UCSD-AML1 (cell line): ENCODE results near the gene APEH.
"Not testable (repeated sequence)": the region's sequence is repeated elsewhere in the genome, so short reads cannot be mapped to it uniquely, and the experiment has no call there.

ENCODE experiments used
- DNase-seq: peaks from one replicate; lab custom pipeline; 2025; ENCODE audit not compliant: unreplicated experiment; lab: John Stamatoyannopoulos, UW

Gene APEH

DNA sequence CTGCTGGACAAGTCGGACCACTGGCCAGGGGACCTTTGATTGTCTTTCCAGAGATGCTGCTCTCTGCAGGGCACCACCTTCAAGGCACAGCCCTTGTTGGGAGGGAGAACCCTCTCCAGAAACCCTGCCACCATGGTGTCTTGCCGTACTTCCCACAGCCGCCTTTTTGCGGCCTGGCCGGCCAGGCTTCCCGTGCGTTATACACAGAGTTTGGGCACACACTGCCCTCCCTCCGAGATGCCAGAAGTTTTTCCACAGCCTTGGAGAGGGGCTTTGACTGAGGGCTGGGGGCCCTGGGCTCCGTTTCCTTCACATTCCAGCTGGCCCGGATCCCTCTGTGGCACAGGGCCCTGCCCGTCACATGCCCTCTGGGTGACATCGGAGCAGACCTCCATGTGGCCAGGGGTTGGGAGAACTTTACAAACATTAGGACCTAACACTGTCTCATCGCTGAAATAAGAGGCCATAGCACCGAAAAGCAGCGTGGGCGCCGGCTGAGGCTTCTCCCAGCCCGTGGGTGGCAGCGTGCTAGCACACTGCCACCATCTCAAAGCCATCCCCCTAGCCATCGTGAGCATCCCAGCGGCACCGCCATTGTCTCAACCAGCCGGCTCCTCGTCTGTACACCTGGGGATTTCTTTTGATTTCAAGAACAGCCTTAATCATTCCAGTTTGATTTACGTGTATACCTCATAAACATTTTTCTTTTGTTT is 6.3 kb upstream of the APEH start:
- DNase-seq: no peak

DNA sequence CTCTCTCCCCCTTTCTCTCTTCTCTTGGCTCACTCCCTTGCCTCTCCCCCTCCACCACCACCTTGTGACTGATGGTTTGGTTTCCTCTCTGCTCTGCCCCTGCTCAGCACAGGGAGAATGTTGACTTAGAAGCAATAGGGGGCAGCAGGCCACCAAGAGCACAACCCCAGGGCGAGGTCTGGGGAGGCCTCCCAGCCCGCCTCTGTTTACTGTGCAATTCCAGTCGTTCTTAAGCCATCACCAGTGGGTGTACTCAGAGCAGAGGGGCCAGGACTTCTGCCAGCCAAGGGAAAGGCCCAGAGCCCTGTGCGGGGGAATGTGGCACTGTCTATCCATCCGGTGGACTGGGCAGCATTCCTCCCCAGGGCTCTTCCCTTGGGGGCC is 5.7 kb upstream of the APEH start:
- no peak for DNase-seq

DNA sequence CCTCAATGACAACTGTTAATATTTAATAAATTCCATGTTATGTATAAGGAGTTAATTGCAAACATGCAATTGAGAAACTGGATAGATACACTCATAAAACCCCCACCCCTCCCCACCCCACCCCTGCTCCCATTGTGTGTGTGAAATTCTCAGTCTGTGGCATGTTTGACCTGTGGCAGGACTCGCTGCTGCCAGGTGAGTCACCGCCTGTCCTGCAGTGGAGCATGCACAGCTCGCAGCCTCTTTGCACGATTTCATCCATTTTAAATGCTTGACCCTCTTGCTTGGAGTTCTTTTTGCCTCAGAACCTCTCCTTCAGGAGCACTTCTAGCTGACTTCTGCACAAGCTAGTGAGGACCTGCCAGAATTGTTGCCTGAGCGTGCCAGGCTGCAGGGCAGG is 5.3 kb upstream of the APEH start:
- no peak for DNase-seq

DNA sequence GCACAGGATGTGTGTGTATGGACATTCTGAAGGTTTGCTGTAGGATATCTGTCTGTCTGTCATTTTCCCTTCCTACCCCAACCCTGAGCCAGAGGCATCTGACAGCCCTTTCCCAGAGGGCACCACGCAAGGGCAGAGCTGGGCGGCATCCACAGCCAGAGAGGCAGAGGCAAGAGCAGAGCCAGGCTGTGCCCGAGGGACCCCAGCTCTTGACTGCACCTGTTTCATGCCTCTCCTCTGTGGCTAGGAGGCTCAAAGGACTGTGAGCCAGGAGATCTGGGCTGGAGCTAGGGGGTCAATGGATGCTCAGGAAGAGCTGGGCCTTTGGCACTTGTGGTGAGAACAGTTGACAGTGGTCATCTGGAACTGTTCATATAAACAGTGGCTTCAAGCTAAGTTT is 4.8 kb upstream of the APEH start:
- DNase-seq: no peak

DNA sequence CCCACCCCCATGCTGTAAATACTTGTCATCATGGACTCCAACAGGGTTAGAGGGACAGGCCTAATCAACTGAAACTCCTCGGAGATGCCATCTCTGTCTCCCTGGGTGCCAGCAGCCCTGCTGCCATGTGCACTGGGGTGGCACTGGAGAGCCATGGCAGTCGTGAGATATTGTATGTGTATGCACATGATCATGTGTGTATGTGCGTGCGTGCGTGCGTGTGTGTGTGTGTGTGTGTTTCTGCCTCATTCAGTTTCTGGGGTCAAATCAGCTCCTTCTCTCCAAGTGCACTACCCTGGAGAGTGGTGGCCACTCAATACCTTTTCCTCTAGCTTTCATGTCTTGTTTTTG is 3.2 kb upstream of the APEH start:
- DNase-seq: no peak

DNA sequence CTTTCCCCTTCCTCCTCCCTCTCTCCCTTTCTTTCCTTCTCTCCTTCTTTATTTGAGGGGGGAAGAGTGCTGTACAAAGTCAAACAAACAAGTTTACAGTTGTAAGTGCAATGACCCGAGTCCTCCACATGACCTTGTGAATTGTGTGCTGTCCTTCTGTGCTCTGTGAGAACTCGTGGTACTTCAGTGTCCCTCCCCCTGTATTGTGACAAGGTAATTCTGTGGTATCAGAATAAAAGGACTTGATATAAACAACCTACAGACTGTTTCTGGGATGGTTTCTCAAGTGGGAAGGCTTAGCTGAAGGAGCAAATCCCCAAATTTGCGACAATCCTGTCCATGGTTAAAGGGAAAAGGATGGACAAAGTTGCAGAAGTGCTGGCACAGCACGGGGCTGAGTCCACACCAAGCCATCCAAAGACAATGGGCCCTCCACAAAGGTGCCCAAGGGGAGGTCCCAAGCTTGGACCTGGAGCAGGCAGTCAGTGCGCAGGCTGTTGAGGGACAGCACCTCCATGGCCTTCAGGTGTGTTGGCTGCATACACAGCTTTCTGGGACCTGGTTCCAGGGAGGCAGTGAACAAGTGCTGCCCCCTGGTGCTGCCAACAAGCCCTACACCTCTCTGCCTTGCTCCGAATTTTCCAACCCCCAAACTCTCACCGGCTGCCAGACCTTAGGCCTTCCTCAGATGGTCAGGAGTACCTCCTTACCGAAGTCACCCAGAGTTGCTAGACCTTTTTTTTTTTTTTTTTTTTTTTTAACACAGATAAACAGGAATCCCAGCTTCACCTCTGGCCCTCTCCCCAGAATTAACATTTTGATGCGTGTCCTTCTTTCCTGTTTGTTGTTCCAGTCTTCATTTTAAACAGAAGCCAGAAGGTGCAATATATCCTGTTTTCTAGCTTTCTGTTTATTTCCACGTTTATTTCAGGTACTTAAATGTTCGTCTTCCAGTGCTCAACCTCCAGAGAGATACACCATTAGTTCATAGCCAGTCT is 2.6 kb upstream of the APEH start:
- DNase-seq: no peak

DNA sequence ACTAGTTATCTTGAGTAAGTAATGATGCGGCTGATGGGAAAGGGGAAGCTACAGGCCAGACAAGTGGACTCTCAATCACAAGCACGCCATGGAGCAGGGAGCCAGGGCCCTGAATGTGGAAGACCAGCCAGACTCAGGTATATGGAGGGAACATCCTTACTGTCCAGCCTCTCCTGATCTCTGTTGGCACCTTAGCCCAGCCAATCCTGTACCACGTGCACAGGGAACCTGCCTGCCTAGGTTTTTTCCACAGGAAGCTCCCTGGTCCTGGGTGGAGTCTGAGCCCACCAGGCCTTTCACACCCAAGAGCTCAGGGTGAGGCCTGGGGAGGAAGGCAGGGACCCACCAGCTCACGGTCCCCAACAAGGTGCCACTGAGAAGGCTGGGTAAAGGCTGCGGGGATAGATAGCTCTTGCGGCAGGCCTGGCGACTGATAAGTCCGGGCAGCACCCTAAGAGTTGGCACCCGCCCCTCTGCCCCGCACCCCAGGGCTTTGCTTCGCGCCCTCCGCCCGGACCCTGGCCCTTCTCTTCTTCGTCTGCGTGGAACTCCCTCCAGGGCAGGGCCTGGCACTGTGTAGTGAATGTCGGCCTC is 933 bp upstream of the APEH start:
- DNase-seq: no peak

DNA sequence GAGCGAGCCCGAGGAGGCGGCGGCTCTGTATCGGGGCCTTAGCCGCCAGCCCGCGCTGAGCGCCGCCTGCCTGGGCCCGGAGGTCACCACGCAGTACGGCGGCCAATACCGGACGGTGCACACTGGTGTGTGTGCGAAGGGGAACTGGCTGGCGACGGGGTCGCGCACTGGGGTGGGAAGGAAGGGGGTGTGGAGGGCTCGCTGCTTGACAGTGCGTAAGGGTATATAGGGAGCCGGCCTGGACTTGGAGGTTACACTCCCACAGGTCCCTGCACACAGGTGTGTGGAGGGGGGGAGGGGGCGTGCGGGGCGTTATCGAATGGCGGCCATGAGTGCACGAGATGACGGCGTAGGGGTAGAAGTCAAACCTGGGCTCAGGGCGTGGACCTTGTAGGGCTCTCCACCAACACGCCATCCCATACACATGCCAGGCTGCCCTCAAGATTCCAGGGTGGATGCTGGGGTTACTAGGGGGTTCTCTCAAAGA is 389 bp downstream of the APEH start:
- DNase-seq: no peak

DNA sequence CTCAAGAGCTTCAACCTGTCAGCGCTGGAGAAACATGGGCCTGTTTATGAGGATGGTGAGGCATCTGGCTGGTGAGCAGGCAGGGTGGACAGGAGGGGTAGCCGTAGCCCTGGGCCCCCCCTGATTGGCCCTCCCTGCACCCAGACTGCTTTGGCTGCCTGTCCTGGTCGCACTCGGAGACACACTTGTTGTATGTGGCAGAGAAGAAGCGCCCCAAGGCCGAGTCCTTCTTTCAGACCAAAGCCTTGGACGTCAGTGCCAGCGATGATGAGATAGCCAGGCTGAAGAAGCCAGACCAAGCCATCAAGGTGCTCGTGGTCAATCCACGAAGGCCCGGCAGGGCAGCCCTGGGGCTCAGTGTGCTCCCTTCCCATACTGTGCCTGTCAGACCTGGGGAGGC is 1.8 kb downstream of the APEH start:
- DNase-seq: no peak

DNA sequence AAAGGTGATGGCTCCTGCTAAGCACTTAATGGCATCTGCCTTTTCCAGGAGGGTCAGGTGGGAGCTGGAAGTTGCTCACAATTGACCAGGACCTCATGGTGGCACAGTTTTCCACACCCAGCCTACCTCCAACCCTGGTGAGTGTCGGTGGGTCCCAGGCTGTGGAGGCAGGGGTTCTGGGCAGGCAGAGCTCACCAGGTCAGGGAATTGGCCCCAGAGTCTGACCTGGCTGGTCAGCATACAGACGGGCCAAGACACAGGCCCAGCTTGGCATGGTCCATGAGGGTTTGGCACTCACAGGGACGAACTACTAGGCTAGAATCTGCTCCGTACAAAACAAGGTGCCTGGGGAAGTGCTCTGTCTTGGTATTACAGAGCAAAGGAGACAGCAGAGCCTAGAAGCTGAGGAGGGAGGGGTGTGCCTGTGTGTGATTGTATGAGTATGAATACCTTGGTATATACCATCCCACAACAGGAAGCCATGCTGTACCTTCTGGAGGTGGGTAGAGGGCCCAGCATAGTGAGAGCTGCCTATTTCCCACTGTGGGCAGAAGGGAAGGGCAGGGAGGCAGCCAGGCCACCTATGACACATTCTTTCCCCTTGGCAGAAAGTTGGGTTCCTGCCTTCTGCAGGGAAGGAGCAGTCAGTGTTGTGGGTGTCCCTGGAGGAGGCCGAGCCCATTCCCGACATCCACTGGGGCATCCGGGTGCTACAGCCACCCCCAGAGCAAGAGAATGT is 6.5 kb downstream of the APEH start:
- no peak for DNase-seq

DNA sequence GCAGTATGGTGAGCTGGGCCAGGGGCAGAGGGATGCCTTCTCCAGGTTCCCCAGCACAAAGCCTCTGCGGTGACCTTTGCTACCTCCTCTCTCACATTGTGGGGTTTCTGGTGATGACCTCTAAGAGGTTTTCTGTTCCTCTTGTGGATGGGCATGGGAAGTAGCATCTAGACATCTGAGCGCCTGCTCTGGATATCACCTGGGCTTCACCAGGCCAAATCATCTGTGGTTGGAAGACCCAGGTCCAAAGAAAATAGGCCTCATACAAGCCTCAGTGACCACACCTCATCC is 7.0 kb downstream of the APEH start:
- no peak for DNase-seq

DNA sequence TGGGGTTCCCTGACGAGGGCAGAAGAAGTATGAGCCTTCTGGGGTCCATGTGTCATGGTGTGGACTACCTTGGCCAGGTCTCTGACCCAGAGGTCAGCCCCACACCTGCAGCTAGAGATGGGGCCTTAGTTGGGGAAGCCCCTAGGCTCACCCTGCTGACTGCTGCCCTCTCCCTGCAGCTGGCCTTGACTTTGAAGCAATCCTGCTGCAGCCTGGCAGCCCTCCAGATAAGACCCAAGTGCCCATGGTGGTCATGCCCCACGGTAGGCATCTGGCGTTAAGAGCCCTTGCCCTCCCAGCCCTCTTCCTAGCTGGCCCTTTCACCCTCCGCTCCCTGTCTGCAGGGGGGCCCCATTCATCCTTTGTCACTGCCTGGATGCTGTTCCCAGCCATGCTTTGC is 7.4 kb downstream of the APEH start:
- DNase-seq: no peak

DNA sequence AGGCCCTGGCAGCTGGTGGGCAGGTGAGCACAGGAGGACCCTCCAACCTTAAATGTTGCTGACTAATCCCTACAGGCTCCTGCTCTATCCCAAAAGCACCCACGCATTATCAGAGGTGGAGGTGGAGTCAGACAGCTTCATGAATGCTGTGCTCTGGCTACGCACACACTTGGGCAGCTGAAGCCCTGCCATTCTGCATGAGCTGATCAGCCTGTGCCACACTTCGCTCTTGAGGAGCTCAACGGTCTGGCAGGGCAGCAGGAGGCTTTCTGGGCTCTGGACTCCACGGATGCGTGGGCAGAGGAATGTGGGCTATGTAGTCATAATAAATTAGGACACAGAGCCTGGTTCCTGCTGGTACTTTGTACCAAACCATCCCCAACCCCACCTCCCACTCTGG is 9.0 kb downstream of the APEH start:
- DNase-seq: no peak

DNA sequence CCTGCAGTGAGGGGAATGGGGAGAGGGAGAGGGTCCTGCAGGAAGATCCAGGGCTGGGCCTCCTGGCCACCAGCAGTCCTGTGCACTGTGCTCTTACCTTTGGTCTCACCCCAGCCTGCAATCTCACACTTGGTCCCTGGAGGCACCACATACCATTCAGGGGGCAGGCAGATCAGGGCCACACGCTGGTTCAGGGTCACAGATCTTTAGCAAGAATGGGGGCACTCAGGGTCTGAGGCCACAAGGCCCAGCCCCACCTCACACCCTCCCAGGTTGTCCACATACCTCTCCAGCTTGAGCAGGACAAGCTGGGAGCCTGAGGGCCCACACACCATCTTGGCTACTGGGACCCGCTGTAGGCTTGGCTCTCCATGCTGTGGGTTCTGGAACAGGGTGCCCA is 10.3 kb downstream of the APEH start:
- not testable (repeated sequence) for DNase-seq

DNA sequence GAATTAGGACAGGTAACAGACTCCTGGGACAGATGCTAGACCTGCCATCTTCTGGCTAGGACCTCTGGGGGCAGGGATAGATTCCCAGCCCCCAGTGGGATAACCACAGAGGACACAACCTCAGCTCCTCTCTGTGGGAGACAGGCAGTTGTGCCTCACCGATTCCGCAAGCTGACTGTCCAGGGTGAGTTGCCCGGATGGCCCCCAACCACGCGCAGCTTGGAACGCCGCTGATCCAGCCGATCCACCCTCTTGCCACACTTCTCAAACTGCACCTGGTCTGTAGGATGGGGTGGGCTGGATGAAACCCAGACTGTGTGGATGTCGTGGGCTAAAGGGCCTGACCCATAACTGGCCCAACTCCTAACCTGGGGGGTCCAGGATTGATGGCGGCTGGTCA is 11.0 kb downstream of the APEH start:
- not testable (repeated sequence) for DNase-seq

DNA sequence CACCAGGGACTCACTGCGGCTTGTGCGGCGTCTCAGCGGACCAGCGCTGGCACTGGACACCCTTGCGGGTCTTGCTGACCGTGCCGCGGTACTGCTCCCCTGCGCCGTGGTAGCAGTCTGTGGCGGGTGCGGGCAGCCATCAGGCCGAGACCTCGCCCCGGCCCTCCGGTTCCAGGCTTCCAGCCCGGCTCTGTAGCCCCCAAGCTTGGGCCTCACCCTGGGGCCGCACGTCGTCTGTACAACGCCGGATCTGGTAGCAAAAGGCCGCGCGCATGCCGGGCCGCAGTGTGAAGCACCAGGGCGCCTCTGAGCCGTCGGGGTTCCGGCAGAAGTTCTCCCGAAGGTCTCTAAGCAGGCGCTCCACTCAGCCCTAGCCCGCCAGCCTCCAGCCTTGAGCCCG is 11.7 kb downstream of the APEH start:
- not testable (repeated sequence) for DNase-seq

DNA sequence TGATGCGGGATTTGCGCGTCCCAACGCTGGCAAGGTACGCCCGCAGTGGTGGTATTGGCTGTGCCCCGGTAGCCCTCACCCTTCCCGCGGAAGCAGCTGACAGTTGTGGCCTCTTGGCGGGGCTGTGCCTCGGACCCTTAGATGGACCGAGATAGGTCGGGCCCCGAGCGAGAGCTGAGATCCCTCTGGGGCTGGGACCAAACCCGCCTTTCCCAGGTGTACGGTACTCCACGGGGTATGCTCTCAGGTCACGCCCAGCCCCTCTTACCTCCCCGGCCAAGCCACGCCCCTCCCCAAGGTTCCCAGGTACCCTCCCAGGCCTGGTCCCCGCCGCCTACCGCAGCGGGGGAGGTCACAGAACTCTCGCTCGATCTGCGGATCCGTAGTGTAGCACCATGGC is 12.2 kb downstream of the APEH start:
- DNase-seq: not testable (repeated sequence)

DNA sequence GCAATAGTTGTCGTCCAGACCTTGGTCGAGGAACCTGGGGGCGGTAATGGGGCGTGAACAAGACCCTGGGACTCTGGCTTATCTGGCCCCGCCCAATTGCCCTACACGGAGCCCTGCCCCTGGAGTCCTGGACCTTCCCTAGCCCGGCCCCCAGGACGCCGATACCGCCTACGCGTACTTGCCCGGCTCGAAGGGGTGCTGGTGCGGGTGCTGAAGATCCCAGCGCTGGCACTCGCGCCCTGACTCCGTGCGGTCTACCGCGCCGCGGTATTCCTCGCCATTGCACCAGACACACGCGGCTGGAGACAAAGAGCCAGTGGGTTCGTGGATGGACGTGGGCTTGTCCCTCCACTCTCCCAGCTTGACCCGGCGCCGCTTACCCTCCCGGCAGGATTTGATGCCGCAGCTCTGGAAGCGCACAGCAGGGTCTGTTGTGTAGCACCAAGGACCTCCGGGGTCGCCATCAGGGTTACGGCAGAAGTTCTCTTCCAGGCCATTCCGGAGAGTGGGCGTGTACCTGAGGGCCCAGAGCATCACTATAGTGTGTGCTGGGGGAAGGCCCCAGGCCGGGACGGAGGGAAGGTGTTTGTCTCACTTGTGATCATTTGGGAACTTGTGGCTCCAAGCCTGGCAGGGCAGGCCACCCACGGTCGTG is 12.7 kb downstream of the APEH start:
- DNase-seq: not testable (repeated sequence)

DNA sequence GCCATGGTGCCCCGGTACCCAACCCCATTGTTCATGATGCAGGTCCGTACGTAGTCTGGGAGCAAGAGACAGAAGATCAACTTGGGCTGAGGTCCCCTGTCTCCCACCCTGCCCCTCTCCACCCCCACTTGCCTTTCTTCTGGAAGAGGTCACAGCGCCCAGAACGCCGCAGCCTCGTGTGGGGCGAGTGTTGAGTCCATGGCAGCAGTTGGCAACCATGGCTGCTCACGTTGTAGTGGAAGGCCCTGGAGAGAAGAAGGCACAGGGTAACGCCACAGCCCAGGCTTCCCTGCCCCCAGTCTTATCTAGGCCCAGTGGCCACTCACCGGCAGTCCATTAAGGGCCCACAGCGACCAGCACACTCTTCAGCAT is 13.3 kb downstream of the APEH start:
- DNase-seq: not testable (repeated sequence)

DNA sequence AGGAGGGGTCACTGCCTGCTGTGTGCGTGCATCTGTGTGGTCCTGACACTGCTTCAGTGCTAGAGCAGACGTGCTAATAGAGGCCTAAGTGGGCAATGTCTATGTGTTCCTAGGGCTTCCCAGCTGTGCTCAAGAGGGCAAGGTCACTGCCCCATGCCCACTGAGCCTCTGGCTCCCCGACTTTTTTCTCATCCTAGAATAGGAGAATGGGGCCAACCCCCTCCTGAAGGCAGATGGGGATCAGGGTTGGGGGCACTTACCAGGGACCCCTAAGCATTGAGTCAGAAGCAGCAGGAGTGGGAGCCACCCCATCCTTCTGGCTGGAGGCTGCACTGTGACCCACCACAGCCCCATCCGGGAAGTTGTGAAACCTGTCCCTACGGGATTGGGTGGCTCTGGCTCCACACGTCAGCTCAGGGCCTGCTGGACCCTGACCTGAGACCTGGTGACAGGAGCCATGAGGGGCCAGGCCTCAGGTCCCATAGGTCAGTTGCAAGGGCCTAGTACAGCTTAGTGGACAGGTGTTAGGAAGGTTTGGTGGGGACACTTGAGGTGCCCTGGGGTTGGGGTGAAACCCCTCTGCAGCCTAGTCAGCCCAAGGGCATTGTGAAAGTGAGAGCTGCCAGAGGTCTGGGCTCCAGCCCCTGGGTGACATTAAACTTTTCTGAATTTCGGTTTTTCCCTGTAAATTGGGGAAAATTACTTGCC is 14.3 kb downstream of the APEH start:
- not testable (repeated sequence) for DNase-seq
